IPS DF 4.7 (cell line): Measurements from ENCODE around the gene NID2.

Experiments
- DNase-seq: peaks from one replicate; pipeline ENCODE4 v3.0.0-alpha.2; 2013; ENCODE audit warnings: low spot score; ENCODE audit errors: extremely low read depth

NID2 gene

GRCh38 chr14:52080808-52081755, 12.2 kb upstream of the NID2 start:
- no peak for DNase-seq

- no peak for DNase-seq
Measured at GRCh38 chr14:52080158-52080800, 11.4 kb upstream of the NID2 start.

GRCh38 chr14:52079239-52079959, 10.5 kb upstream of the NID2 start:
- DNase-seq: no peak

GRCh38 chr14:52078721-52079120, 9.9 kb upstream of the NID2 start:
- no peak for DNase-seq

GRCh38 chr14:52078095-52078531, 9.3 kb upstream of the NID2 start:
- DNase-seq: no peak

GRCh38 chr14:52077256-52077979, 8.6 kb upstream of the NID2 start:
- no peak for DNase-seq

- DNase-seq: no peak
Measured at GRCh38 chr14:52076334-52076733, 7.5 kb upstream of the NID2 start.

- DNase-seq: no peak
Measured at GRCh38 chr14:52075371-52075770, 6.5 kb upstream of the NID2 start.

GRCh38 chr14:52073251-52073650, 4.4 kb upstream of the NID2 start:
- no peak for DNase-seq

GRCh38 chr14:52072266-52072780, 3.5 kb upstream of the NID2 start:
- DNase-seq: no peak

GRCh38 chr14:52071675-52072074, 2.8 kb upstream of the NID2 start:
- no peak for DNase-seq

GRCh38 chr14:52070051-52070431, 1.2 kb upstream of the NID2 start:
- DNase-seq: no peak

GRCh38 chr14:52069307-52070050, 620 bp upstream of the NID2 start:
- no peak for DNase-seq

GRCh38 chr14:52067873-52068614, 815 bp downstream of the NID2 start:
- DNase-seq: no peak

- no peak for DNase-seq
Measured at GRCh38 chr14:52064174-52064573, 4.7 kb downstream of the NID2 start.

- no peak for DNase-seq
Measured at GRCh38 chr14:52063052-52063462, 5.8 kb downstream of the NID2 start.

GRCh38 chr14:52061890-52062289, 7.0 kb downstream of the NID2 start:
- no peak for DNase-seq

GRCh38 chr14:52061390-52061789, 7.5 kb downstream of the NID2 start:
- DNase-seq: no peak

GRCh38 chr14:52060080-52060479, 8.8 kb downstream of the NID2 start:
- no peak for DNase-seq

- DNase-seq: no peak
Measured at GRCh38 chr14:52059649-52060048, 9.2 kb downstream of the NID2 start.
